Thyroid gland (tissue), 4 donors: ENCODE results near the gene ATF6. TPM values are rescaled to one million over a fixed set of nuclear protein-coding genes. Genes with fewer than 3 reads are reported as not detected.

Experiments used
- DNase-seq, 2 donors: peaks; one replicate each; pipeline ENCODE4 v3.0.0-alpha.2; 2019
- H3K27ac ChIP-seq, 3 donors: fragments of 200-600 bp; sonication (generic); 1 replicate in 2 of 3; 2 replicates in 1 of 3; pipeline ENCODE4 v1.5.1; 2016 to 2019; ENCODE audit warnings: mild to moderate bottlenecking in 1 of 3, moderate library complexity in 1 of 3
- H3K27me3 ChIP-seq: fragments of 200-600 bp; sonication (generic); one replicate; pipeline ENCODE4 v1.5.1; 2019
- H3K36me3 ChIP-seq, 2 donors: fragments of 200-600 bp; sonication (generic); one replicate each; pipeline ENCODE4 v1.5.1; 2016 to 2019
- H3K4me1 ChIP-seq, 2 donors: fragments of 200-600 bp; sonication (generic); one replicate each; pipeline ENCODE4 v1.5.1; 2017 to 2019
- H3K4me3 ChIP-seq, 3 donors: fragments of 200-600 bp; sonication (generic); replicated peaks in 1 of 3; 1 replicate in 2 of 3; 2 replicates in 1 of 3; pipeline ENCODE4 v1.5.1; 2016; ENCODE audit warnings: mild to moderate bottlenecking in 1 of 3
- H3K9me3 ChIP-seq: fragments of 200-600 bp; sonication (generic); one replicate; pipeline ENCODE4 v1.5.1; 2017
- POLR2A ChIP-seq, 2 donors: fragments of 450-650 bp; IDR thresholded peaks; one replicate each; pipeline ENCODE4 v1.6.1; 2017; ENCODE audit warnings: antibody characterized with exemption in 2 of 2, mild to moderate bottlenecking in 2 of 2, moderate library complexity in 1 of 2
- WGBS, 2 donors: methylation state at CpG; one replicate each; pipeline ENCODE4 v1.1.5; 2017; 5-methylcytosine and 5-hydroxymethylcytosine counted together
- intact Hi-C: fragments of 100-400 bp; cut with DNase I; formaldehyde crosslinking; loops from one replicate; pipeline ENCODE4 v1.15.1; 2023
- total RNA-seq, 4 donors: library from RNA; depleted of rRNA; stranded (reverse); fragments of >200 nt; gene quantifications; one replicate each; pipeline ENCODE4 v1.2.3, GENCODE V29; 2016
- TF ChIP-seq, protein P1 (sequence below), 6 experiments: fragments of 200-600 bp in 3 of 6; fragments of 450-650 bp in 3 of 6; sonication (generic) in 3 of 6; IDR thresholded peaks; one replicate each; pipeline ENCODE4 v1.5.1; 2016 to 2019; ENCODE audit warnings: antibody characterized with exemption in 6 of 6, mild to moderate bottlenecking in 2 of 6, inconsistent platforms in 1 of 6, moderate library complexity in 1 of 6

ATF6 gene
- total RNA-seq, 4 donors from 2014 or later, result 35.8 to 45.6 (median 38.7) TPM

DNA sequence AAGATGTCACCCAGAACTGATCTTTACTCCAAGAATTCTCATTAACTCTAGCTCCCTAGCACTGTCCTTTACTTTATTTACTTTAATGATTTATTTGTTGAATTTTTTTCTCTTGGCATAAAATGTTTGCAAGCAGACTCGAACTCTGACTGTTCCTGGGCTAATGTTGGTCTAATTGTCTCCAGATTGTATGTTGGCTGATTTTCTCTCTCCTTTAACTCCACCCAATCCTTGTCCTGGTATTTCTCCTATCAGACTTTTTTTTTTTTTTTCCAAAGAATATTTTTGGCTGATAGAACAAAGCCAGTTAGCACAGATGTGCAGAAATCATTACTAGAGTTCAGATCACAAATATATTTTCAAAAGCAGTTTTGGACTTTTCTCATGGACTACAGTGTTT is 82.6 kb downstream of the ATF6 start:
- intact Hi-C loops, result no loop called here
- 66 to 77% methylated on average over 1 of the region's 1 CpG for WGBS, 2 donors
- Histone ChIP-seq H3K4me1 (peaks cover under 1 to 8% of the 10 kb centered on the region in 2 donors), H3K27me3 (no peaks in the 10 kb centered on the region), H3K9me3 (no peaks in the 10 kb centered on the region), H3K27ac (no peak overlapping the region), H3K4me3 (no peak overlapping the region), H3K36me3 (no peaks in the 10 kb centered on the region)
- DNase-seq, result no peak
- TF ChIP-seq, protein P1, sequence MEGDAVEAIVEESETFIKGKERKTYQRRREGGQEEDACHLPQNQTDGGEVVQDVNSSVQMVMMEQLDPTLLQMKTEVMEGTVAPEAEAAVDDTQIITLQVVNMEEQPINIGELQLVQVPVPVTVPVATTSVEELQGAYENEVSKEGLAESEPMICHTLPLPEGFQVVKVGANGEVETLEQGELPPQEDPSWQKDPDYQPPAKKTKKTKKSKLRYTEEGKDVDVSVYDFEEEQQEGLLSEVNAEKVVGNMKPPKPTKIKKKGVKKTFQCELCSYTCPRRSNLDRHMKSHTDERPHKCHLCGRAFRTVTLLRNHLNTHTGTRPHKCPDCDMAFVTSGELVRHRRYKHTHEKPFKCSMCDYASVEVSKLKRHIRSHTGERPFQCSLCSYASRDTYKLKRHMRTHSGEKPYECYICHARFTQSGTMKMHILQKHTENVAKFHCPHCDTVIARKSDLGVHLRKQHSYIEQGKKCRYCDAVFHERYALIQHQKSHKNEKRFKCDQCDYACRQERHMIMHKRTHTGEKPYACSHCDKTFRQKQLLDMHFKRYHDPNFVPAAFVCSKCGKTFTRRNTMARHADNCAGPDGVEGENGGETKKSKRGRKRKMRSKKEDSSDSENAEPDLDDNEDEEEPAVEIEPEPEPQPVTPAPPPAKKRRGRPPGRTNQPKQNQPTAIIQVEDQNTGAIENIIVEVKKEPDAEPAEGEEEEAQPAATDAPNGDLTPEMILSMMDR (IDR thresholded peaks at IDR 0.05), result no peak
- TF ChIP-seq POLR2A (IDR thresholded peaks at IDR 0.05), result no peak

DNA sequence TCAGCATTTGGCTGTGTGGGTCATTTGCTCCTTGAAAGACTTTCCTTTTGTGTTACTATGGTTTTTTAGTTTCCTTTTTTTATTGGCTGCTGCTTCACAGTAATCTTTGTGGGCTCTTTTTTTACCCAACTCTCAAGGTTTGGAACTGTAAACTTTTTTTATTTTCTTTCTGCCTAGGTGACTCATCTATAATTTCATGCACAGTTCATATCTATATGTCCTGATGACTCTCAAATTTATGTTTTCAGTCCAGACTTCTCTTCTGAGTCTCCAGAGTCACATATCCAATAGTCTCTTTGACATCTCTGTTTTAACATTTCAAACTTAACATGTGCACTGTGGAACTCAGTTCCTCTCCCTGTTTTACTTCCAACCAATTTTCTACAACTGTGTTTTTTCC is 83.4 kb downstream of the ATF6 start:
- TF ChIP-seq, protein P1 (IDR thresholded peaks at IDR 0.05), result no peak
- TF ChIP-seq POLR2A (IDR thresholded peaks at IDR 0.05), result no peak
- no peak overlapping the region for H3K4me3 ChIP-seq
- DNase-seq, result no peak
- no peak overlapping the region for H3K27ac ChIP-seq
- H3K27me3 ChIP-seq, result no peaks in the 10 kb centered on the region
- peaks cover 9 to 15% of the 10 kb centered on the region in 2 donors for H3K4me1 ChIP-seq
- H3K36me3 ChIP-seq, result no peaks in the 10 kb centered on the region
- no peaks in the 10 kb centered on the region for H3K9me3 ChIP-seq
- intact Hi-C loops, result no loop called here

DNA sequence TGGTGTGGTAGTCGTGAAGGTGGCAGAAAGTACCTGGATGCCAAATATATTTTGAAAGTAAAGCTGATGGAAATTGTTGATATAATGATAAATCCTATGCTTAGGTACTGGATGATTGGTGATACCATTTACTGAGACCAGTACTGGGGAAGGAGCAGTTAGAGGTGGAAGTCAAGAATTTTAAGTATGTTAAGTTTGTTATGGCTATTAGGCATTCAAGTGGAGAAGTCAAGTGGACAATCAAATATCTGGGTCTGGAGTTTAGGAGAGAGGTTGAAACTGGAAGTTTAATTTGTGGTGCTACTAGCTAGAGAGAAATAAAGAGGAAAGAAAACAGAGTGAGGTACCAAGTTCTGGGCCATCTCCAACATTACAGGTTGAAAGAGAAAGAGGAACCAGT is 89.1 kb downstream of the ATF6 start:
- peaks cover 15 to 27% of the 10 kb centered on the region in 2 donors for H3K4me1 ChIP-seq
- DNase-seq, result no peak
- 57 to 65% methylated on average over 1 of the region's 1 CpG for WGBS, 2 donors
- no peaks in the 10 kb centered on the region for H3K36me3 ChIP-seq
- TF ChIP-seq, protein P1 (IDR thresholded peaks at IDR 0.05), result no peak
- no peak for TF ChIP-seq POLR2A (IDR thresholded peaks at IDR 0.05)
- H3K9me3 ChIP-seq, result no peaks in the 10 kb centered on the region
- H3K4me3 ChIP-seq, result no peak overlapping the region
- intact Hi-C loops, result no loop called here
- no peaks in the 10 kb centered on the region for H3K27me3 ChIP-seq
- H3K27ac ChIP-seq, result peak overlapping the region; percentile 14 to 59 (median 30)

DNA sequence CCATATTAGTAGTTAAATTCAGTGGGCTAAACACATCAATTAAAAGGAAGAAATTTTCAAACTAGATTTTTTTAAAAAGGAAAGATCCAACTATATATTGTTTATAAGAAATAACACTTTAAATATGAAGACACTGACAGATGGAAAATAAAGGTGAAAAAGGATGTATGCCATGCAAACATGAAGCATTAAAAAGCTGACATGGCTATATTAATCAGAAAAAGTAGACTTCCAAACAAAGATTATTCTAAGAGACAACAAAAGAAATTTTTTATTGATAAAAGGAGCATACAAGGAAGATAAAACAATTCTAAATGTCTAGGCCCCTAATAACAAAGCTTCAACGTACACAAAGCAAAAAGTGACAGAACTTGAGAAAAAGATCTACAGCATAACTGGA is 92.2 kb downstream of the ATF6 start:
- Histone ChIP-seq H3K27me3 (no peaks in the 10 kb centered on the region), H3K4me1 (peaks cover 15 to 27% of the 10 kb centered on the region in 2 donors), H3K4me3 (no peak overlapping the region), H3K36me3 (peaks cover 0 to 5% of the 10 kb centered on the region in 2 donors), H3K9me3 (no peaks in the 10 kb centered on the region), H3K27ac (no peak overlapping the region)
- TF ChIP-seq, protein P1 (IDR thresholded peaks at IDR 0.05), result no peak
- TF ChIP-seq POLR2A (IDR thresholded peaks at IDR 0.05), result no peak
- intact Hi-C loops, result no loop called here
- no peak for DNase-seq
- WGBS, 2 donors, result 96 to 98% methylated on average over 1 of the region's 1 CpG

DNA sequence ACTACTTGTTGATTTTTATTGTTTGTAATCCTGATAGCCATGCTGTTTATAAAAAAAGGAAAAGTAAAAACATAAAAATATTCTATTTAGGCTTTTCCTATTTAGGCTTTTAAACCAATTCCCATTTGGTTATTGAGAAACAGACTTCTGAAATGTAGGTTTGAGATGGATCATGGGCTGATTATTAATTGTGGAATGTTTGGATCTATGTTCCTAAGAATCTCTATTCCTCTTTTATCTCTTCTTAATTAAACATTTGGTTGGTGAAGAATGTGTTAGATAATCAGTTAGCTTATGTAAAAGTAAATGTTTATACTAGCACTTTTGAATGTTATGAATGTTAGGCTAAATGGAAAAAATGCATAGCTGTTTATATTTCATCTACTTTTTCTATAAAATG is 97.4 kb downstream of the ATF6 start:
- intact Hi-C loops, result no loop called here
- Histone ChIP-seq H3K4me3 (no peak overlapping the region), H3K27ac (no peak overlapping the region), H3K4me1 (peaks cover 9% of the 10 kb centered on the region in 2 donors), H3K36me3 (peaks cover 0 to 5% of the 10 kb centered on the region in 2 donors), H3K9me3 (no peaks in the 10 kb centered on the region), H3K27me3 (no peaks in the 10 kb centered on the region)
- DNase-seq, result no peak
- no peak for TF ChIP-seq POLR2A (IDR thresholded peaks at IDR 0.05)
- TF ChIP-seq, protein P1 (IDR thresholded peaks at IDR 0.05), result no peak
